Liver (tissue), 9 donors: ENCODE data around the gene PPFIA2. TPM values are rescaled to one million over a fixed set of nuclear protein-coding genes. Genes with fewer than 3 reads are reported as not detected.
"Not testable (repeated sequence)": the region's sequence is repeated elsewhere in the genome, so short reads cannot be mapped to it uniquely, and the experiment has no call there.

Experiments
- DNase-seq: peaks from one replicate; pipeline ENCODE4 v3.0.0-alpha.2; 2017; ENCODE audit warnings: low spot score
- H3K27ac ChIP-seq, 2 donors: one replicate each; pipeline ENCODE4 v1.7.0; 2013; ENCODE audit warnings: inconsistent platforms in 2 of 2, low read length in 2 of 2, control low read depth in 1 of 2, low read depth in 1 of 2, mild to moderate bottlenecking in 1 of 2
- H3K27me3 ChIP-seq, 4 donors: one replicate each; pipeline versions ENCODE4 v1.6.1 to v1.7.0; 2013; ENCODE audit warnings: low read length in 3 of 4, inconsistent platforms in 1 of 4, mild to moderate bottlenecking in 1 of 4, moderate library complexity in 1 of 4; ENCODE audit not compliant: control insufficient read depth in 4 of 4, insufficient read depth in 4 of 4
- H3K36me3 ChIP-seq, 4 donors: one replicate each; pipeline versions ENCODE4 v1.6.1 to v1.7.0; 2013; ENCODE audit warnings: low read length in 3 of 4, mild to moderate bottlenecking in 3 of 4, low read depth in 1 of 4, moderate library complexity in 1 of 4; ENCODE audit not compliant: control insufficient read depth in 4 of 4, insufficient read depth in 3 of 4
- H3K4me1 ChIP-seq, 4 donors: one replicate each; pipeline versions ENCODE4 v1.6.1 to v1.7.0; 2013; ENCODE audit warnings: low read length in 3 of 4, mild to moderate bottlenecking in 3 of 4, moderate library complexity in 1 of 4; ENCODE audit not compliant: control insufficient read depth in 4 of 4, insufficient read depth in 4 of 4
- H3K4me3 ChIP-seq, 3 donors: one replicate each; pipeline versions ENCODE4 v1.6.1 to v1.7.0; 2013; ENCODE audit warnings: low read length in 3 of 3, control low read depth in 1 of 3, low read depth in 1 of 3, mild to moderate bottlenecking in 1 of 3
- H3K9ac ChIP-seq, 2 donors: one replicate each; pipeline ENCODE4 v1.7.0; 2013; ENCODE audit warnings: low read length in 2 of 2, mild to moderate bottlenecking in 2 of 2, moderate library complexity in 2 of 2, control low read depth in 1 of 2, low read depth in 1 of 2
- H3K9me3 ChIP-seq, 4 donors: one replicate each; pipeline versions ENCODE4 v1.6.1 to v1.7.0; 2013; ENCODE audit warnings: low read length in 3 of 4; ENCODE audit not compliant: control insufficient read depth in 4 of 4
- EGR1 ChIP-seq, 2 donors: IDR thresholded peaks; 2 replicates each; pipeline ENCODE4 v1.6.1; 2016 to 2018; ENCODE audit warnings: antibody characterized with exemption in 2 of 2, low read depth in 2 of 2
- FOXA1 ChIP-seq: IDR thresholded peaks from 2 replicates; pipeline ENCODE4 v1.6.1; 2016; ENCODE audit warnings: antibody characterized with exemption
- FOXA2 ChIP-seq: IDR thresholded peaks from 2 replicates; pipeline ENCODE4 v1.6.1; 2016; ENCODE audit warnings: antibody characterized with exemption
- GABPA ChIP-seq, 2 donors: IDR thresholded peaks in 1 of 2; conservative IDR thresholded peaks in 1 of 2; 2 replicates each; pipeline ENCODE4 v1.6.1; 2016; ENCODE audit warnings: antibody characterized with exemption in 2 of 2, mild to moderate bottlenecking in 1 of 2, moderate library complexity in 1 of 2
- HNF4A ChIP-seq, 2 donors: conservative IDR thresholded peaks; 2 replicates each; pipeline ENCODE4 v1.6.1; 2016; ENCODE audit warnings: antibody characterized with exemption in 2 of 2, mild to moderate bottlenecking in 2 of 2
- HNF4G ChIP-seq: IDR thresholded peaks from 2 replicates; pipeline ENCODE4 v1.6.1; 2016; ENCODE audit warnings: antibody characterized with exemption
- JUND ChIP-seq, 2 donors: IDR thresholded peaks; 2 replicates each; pipeline ENCODE4 v1.6.1; 2016; ENCODE audit warnings: antibody characterized with exemption in 2 of 2
- NR2F2 ChIP-seq: IDR thresholded peaks from 2 replicates; pipeline ENCODE4 v1.6.1; 2016; ENCODE audit warnings: antibody characterized with exemption
- RAD21 ChIP-seq, 2 donors: IDR thresholded peaks; 2 replicates each; pipeline ENCODE4 v1.6.1; 2016; ENCODE audit warnings: antibody characterized with exemption in 2 of 2, mild to moderate bottlenecking in 2 of 2
- RXRA ChIP-seq, 2 donors: IDR thresholded peaks; 2 replicates each; pipeline ENCODE4 v1.6.1; 2017 to 2018; ENCODE audit warnings: antibody characterized with exemption in 2 of 2, mild to moderate bottlenecking in 1 of 2
- SP1 ChIP-seq: IDR thresholded peaks from 2 replicates; pipeline ENCODE4 v1.6.1; 2018; ENCODE audit warnings: antibody characterized with exemption, mild to moderate bottlenecking
- TAF1 ChIP-seq: conservative IDR thresholded peaks from 2 replicates; pipeline ENCODE4 v1.6.1; 2016; ENCODE audit warnings: antibody characterized with exemption, mild to moderate bottlenecking
- YY1 ChIP-seq: IDR thresholded peaks from 2 replicates; pipeline ENCODE4 v1.6.1; 2016; ENCODE audit warnings: antibody characterized with exemption, mild to moderate bottlenecking
- WGBS: extraction: QIAGEN DNeasy Blood & Tissue Kit; methylation state at CpG from one replicate; pipeline ENCODE4 v1.1.7; 2013; 5-methylcytosine and 5-hydroxymethylcytosine counted together
- polyA plus RNA-seq, 2 donors: library from polyadenylated mRNA; stranded (reverse) in 1 of 2; unstranded in 1 of 2; fragments of 200-250 nt in 1 of 2; fragments of >200 nt in 1 of 2; fragmentation: Nextera tagmentation in 1 of 2; extraction: Ambion mirVana in 1 of 2; gene quantifications; one replicate each; pipeline versions ENCODE4 v1.2.1 to v1.2.3, GENCODE V29; 2013 to 2015
- total RNA-seq, 2 donors: library from RNA; depleted of rRNA; stranded (reverse); fragments of >200 nt; gene quantifications; one replicate each; pipeline ENCODE4 v1.2.3, GENCODE V29; 2014
- TF ChIP-seq, protein P1 (sequence below): IDR thresholded peaks from 2 replicates; pipeline ENCODE4 v1.6.1; 2016; ENCODE audit warnings: antibody characterized with exemption
- TF ChIP-seq, protein P2 (sequence below): IDR thresholded peaks from 2 replicates; pipeline ENCODE4 v1.6.1; 2016; ENCODE audit warnings: antibody characterized with exemption, mild to moderate bottlenecking
- TF ChIP-seq, protein P3 (sequence below): fragments of 150-350 bp; IDR thresholded peaks from 2 replicates; pipeline ENCODE4 v1.5.1; 2017; ENCODE audit warnings: improper control_type of control experiment, low read depth, low read length; ENCODE audit not compliant: missing input control
- TF ChIP-seq, protein P4 (sequence below): IDR thresholded peaks from 2 replicates; pipeline ENCODE4 v1.6.1; 2016; ENCODE audit warnings: antibody characterized with exemption
- donor health status: healthy.
- donor health status: healthy.
- donor health status: healthy.
- donor health status: healthy.
- donor health status: healthy.

Gene PPFIA2
- total and polyA plus RNA-seq, 4 donors: 0.05 to 0.50 (median 0.22) TPM; not detected in 1

DNA sequence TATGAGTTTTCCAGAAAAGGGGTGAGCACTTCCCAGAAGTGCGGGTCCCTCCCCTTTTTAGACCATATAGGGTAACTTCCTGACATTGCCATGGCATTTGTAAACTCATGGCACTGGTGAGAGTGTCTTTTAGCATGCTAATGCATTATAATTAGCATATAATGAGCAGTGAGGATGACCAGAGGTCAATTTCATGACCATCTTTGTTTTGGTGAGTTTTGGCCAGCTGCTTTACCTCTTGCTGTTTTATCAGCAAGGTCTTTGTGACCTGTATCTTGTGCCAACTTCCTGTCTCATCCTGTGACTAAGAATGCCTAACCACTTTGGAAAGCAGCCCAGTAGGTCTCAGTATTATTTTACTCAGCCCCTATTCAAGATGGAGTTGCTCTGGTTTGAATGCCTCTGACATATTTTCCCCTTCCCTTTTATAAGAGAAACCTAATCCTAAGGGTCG, 549.4 kb downstream of the PPFIA2 start:
- H3K4me3 ChIP-seq, H3K9ac ChIP-seq, H3K36me3 ChIP-seq, H3K4me1 ChIP-seq, H3K27me3 ChIP-seq, DNase-seq, H3K27ac ChIP-seq, H3K9me3 ChIP-seq: not testable (repeated sequence)
- WGBS: 89% methylated on average over 2 of the region's 2 CpGs
- TF ChIP-seq HNF4A (conservative IDR thresholded peaks at IDR 0.05): peak; percentile 21 to 33
- peak; percentile 53 for TF ChIP-seq YY1
- TF ChIP-seq RXRA (IDR thresholded peaks at IDR 0.05): peak; percentile 26 to 51
- peak in 1 of 2 donors; percentile 28 for TF ChIP-seq GABPA (IDR thresholded peaks at IDR 0.05 in 1 of 2, conservative IDR thresholded peaks at IDR 0.05 in 1 of 2)

DNA sequence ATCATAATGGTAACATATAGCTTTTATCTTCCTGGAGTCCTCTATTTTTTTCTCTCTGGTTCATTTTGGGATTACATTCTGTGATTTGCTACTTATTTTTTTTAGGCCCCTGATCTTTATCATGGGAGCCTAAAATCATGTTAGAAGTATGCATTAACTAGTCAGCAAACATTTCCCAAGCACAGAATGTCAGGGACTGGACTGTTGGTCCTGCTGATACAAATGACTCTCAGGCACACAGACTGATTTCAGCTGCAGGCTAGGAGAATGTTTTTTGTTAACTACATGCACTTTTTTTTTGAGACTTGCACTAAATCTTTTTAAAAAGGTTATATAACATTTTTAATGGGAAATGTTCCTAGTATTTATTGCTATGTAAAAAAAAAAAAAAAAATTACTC, 550.1 kb downstream of the PPFIA2 start:
- no peak overlapping the region for H3K9ac ChIP-seq
- H3K9me3 ChIP-seq: no peaks in the 10 kb centered on the region
- H3K36me3 ChIP-seq: no peaks in the 10 kb centered on the region
- TF ChIP-seq, protein P1, sequence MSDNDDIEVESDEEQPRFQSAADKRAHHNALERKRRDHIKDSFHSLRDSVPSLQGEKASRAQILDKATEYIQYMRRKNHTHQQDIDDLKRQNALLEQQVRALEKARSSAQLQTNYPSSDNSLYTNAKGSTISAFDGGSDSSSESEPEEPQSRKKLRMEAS: no peak
- TF ChIP-seq HNF4A (conservative IDR thresholded peaks at IDR 0.05): peak; percentile 34 to 37
- TF ChIP-seq SP1: no peak
- no peak for TF ChIP-seq EGR1 (IDR thresholded peaks at IDR 0.05; ENCODE audit: low read depth in 2 of 2)
- no peak for TF ChIP-seq YY1
- TF ChIP-seq, protein P2, sequence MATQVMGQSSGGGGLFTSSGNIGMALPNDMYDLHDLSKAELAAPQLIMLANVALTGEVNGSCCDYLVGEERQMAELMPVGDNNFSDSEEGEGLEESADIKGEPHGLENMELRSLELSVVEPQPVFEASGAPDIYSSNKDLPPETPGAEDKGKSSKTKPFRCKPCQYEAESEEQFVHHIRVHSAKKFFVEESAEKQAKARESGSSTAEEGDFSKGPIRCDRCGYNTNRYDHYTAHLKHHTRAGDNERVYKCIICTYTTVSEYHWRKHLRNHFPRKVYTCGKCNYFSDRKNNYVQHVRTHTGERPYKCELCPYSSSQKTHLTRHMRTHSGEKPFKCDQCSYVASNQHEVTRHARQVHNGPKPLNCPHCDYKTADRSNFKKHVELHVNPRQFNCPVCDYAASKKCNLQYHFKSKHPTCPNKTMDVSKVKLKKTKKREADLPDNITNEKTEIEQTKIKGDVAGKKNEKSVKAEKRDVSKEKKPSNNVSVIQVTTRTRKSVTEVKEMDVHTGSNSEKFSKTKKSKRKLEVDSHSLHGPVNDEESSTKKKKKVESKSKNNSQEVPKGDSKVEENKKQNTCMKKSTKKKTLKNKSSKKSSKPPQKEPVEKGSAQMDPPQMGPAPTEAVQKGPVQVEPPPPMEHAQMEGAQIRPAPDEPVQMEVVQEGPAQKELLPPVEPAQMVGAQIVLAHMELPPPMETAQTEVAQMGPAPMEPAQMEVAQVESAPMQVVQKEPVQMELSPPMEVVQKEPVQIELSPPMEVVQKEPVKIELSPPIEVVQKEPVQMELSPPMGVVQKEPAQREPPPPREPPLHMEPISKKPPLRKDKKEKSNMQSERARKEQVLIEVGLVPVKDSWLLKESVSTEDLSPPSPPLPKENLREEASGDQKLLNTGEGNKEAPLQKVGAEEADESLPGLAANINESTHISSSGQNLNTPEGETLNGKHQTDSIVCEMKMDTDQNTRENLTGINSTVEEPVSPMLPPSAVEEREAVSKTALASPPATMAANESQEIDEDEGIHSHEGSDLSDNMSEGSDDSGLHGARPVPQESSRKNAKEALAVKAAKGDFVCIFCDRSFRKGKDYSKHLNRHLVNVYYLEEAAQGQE: peak; percentile 15
- H3K27ac ChIP-seq: no peak overlapping the region
- no peaks in the 10 kb centered on the region for H3K27me3 ChIP-seq
- H3K4me3 ChIP-seq: no peak overlapping the region
- DNase-seq: no peak
- H3K4me1 ChIP-seq: peaks cover 0 to 4% (median 0%) of the 10 kb centered on the region in 4 donors

DNA sequence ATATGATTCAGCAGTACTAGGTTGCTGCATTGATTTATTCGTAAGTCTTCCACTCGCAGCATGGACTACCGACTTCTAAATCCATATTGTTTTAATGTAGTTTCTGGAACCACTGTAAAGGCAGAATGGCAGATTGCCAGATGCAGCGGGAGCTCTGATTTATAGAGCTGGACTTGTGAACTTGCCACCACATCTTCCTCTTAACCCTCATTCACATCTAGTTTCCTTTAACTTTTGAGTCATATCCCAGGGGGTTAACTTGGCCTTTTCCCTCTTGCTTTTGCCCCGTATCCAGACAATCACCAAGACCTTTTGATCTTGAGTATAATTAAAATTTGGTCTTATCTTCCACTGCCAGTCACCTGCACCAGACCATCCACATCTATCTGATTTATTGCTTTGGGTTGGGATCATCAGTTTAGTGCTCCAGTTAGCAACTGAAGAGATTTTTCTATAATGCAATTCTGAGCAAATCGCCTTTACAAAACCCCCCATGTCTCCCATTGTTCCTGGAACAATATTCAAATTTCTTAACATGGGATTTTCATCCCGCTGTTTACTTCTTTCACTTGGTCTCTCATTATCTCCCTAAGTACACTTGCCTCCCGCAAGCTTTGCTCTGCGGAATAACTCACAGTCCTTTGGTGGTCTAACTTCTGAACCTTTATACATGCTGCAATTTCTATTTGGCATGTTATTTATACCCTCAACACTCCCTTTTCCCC, 550.8 kb downstream of the PPFIA2 start:
- no peaks in the 10 kb centered on the region for H3K27me3 ChIP-seq
- H3K9me3 ChIP-seq: no peaks in the 10 kb centered on the region
- peaks cover 0 to 4% (median 0%) of the 10 kb centered on the region in 4 donors for H3K4me1 ChIP-seq
- no peak for DNase-seq
- no peaks in the 10 kb centered on the region for H3K36me3 ChIP-seq
- WGBS: 79% methylated on average over 9 of the region's 9 CpGs
- no peak overlapping the region for H3K4me3 ChIP-seq
- no peak overlapping the region for H3K9ac ChIP-seq
- no peak overlapping the region for H3K27ac ChIP-seq
- no peak for TF ChIP-seq RXRA (IDR thresholded peaks at IDR 0.05)
- no peak for TF ChIP-seq FOXA1
- no peak for TF ChIP-seq GABPA (IDR thresholded peaks at IDR 0.05 in 1 of 2, conservative IDR thresholded peaks at IDR 0.05 in 1 of 2)
- no peak for TF ChIP-seq TAF1
- no peak for TF ChIP-seq SP1
- TF ChIP-seq RAD21 (IDR thresholded peaks at IDR 0.05): no peak
- TF ChIP-seq, protein P1: no peak
- no peak for TF ChIP-seq YY1
- no peak for TF ChIP-seq HNF4A (conservative IDR thresholded peaks at IDR 0.05)
- no peak for TF ChIP-seq NR2F2
- no peak for TF ChIP-seq JUND (IDR thresholded peaks at IDR 0.05)
- TF ChIP-seq, protein P2: no peak
- TF ChIP-seq, protein P3, sequence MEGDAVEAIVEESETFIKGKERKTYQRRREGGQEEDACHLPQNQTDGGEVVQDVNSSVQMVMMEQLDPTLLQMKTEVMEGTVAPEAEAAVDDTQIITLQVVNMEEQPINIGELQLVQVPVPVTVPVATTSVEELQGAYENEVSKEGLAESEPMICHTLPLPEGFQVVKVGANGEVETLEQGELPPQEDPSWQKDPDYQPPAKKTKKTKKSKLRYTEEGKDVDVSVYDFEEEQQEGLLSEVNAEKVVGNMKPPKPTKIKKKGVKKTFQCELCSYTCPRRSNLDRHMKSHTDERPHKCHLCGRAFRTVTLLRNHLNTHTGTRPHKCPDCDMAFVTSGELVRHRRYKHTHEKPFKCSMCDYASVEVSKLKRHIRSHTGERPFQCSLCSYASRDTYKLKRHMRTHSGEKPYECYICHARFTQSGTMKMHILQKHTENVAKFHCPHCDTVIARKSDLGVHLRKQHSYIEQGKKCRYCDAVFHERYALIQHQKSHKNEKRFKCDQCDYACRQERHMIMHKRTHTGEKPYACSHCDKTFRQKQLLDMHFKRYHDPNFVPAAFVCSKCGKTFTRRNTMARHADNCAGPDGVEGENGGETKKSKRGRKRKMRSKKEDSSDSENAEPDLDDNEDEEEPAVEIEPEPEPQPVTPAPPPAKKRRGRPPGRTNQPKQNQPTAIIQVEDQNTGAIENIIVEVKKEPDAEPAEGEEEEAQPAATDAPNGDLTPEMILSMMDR: no peak
- TF ChIP-seq, protein P4, sequence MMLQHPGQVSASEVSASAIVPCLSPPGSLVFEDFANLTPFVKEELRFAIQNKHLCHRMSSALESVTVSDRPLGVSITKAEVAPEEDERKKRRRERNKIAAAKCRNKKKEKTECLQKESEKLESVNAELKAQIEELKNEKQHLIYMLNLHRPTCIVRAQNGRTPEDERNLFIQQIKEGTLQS: no peak
- TF ChIP-seq HNF4G: no peak
- no peak for TF ChIP-seq FOXA2
- TF ChIP-seq EGR1 (IDR thresholded peaks at IDR 0.05; ENCODE audit: low read depth in 2 of 2): no peak
